GM21717 (cell line): ENCODE data around the gene KCNK18.

ENCODE experiments used
- ATAC-seq: cut with Tn5 transposase; IDR thresholded peaks from one replicate; pipeline ENCODE4 v1.9.1; 2021; ENCODE audit warnings: mild to moderate bottlenecking, moderate library complexity; ENCODE audit not compliant: unreplicated experiment

The KCNK18 gene

DNA sequence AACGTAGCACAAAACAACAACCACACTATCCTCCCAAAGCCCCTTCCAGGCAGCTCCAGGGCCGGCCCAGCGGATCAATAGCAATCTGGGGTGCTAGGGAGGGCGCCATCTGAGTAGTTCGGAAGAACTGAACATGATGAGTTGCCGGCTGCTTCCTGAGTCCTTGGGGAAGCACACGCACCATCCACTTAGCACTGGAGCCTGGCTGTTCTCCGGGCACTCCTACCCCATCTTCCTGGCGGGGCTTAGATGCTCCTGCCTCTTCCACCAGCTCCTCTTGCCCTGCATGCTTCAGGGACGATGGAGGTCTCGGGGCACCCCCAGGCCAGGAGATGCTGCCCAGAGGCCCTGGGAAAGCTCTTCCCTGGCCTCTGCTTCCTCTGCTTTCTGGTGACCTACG is at the start of gene KCNK18:
TSS of gene KCNK18 (plus strand) at position 301 of the 400 bp plus-strand sequence. CDS start at position 301, 0 bp downstream.
- ATAC-seq: no peak

DNA sequence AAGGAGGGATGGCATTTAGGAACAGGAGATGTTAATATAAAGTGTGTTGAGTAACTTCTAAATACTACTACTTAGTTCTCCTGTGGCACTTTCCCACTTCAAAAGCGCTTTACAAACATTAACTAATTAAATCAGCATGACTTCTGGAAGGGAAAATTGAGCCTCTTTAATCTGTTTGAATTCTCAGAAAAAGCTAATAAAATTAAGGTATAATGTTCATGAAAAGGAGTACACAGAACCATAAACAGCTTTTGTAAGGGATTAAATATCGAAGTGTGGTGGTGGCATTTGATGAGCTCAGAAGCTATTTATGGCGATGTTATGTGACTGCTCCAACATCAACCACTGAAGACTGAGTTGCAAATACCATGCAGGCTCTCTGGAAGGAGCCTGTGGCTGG is 49.0 kb upstream of the KCNK18 start:
- no peak for ATAC-seq

GRCh38 chr10:117152668-117153067 is 44.6 kb upstream of the KCNK18 start:
- no peak for ATAC-seq

- no peak for ATAC-seq
These were observed 39.0 kb upstream of the KCNK18 start for GRCh38 chr10:117158297-117158696.

- ATAC-seq: no peak
These were observed 37.9 kb upstream of the KCNK18 start for GRCh38 chr10:117159390-117159789.

GRCh38 chr10:117160567-117160966 is 36.7 kb upstream of the KCNK18 start:
- no peak for ATAC-seq

GRCh38 chr10:117161386-117162033 is 35.8 kb upstream of the KCNK18 start:
- ATAC-seq: no peak

GRCh38 chr10:117162093-117163060 is 34.9 kb upstream of the KCNK18 start:
- ATAC-seq: no peak

- ATAC-seq: no peak
These were observed 34.0 kb upstream of the KCNK18 start for GRCh38 chr10:117163061-117163953.

DNA sequence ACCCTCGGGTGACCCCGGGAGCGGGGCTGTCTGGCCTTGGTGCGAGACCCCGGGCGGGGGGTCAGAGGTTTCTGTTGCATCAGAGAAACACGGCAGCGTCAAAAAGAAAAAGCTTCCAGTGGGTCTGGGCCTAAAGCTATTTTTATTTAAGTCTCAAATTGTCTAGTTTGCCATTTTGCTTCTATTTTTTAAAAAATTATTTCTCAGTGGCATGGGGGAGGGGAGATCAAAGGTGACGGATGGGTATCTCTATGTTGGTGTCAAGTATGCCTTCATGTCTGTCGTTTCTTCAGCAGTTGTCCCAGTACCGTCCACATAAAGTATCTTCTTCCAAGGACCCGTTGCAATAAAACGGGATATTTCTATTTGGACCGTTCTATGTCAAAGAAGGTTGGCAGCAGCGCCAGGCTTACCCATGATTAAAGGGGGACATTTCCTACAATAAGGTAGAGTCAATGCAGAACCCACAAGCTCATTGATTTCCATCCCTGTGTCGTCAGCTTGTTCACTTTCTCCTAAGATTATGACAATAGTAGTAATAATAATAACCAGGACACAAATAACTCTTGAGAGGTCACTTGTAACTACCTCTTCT is 33.2 kb upstream of the KCNK18 start:
- ATAC-seq: no peak

GRCh38 chr10:117164592-117165537 is 32.4 kb upstream of the KCNK18 start:
- no peak for ATAC-seq

DNA sequence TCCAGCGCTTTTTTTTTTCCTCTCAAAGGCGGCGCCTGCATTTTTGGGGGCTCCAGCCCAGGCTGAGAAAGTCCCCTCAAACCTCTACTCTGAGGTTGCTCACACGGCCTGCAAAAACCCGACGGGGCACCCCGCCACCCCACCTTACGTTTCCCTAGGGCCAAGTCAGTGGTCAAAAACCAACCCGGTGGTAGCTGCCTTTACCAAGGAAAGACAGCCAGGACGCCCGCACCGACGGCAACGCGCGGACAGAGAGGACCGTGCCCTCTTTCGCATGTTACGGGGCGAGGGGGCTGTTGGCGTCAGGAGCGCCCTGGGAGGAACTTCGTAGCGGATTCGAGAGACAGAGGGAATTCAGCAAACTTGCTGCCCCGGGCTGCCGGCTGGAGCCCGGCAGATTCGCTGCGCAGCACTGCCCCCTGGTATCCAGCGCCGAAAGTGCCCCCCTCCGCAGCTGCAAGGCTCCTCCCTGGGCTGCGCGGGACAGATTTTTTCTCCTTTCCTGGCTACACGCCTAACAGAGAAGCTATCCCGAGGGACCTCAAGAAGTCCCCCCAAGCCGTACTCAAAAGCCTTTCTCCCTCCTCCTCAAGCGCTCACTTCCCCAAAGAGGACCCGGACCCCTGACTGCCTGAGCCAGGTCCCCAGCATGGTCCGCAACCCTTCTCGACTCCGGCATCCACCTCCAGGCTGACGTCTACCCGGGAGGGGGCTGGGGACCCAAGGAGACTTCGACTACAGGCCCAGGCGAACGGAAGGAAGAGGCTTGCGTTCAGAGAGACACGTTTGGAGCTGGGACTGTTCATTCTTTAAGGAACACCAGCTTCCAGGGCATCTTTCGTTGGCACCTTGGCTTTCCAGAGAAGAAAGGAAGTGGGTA is 31.5 kb upstream of the KCNK18 start:
- ATAC-seq: no peak

- no peak for ATAC-seq
These were observed 30.6 kb upstream of the KCNK18 start for GRCh38 chr10:117166418-117167345.

GRCh38 chr10:117167346-117167788 is 29.9 kb upstream of the KCNK18 start:
- ATAC-seq: no peak

DNA sequence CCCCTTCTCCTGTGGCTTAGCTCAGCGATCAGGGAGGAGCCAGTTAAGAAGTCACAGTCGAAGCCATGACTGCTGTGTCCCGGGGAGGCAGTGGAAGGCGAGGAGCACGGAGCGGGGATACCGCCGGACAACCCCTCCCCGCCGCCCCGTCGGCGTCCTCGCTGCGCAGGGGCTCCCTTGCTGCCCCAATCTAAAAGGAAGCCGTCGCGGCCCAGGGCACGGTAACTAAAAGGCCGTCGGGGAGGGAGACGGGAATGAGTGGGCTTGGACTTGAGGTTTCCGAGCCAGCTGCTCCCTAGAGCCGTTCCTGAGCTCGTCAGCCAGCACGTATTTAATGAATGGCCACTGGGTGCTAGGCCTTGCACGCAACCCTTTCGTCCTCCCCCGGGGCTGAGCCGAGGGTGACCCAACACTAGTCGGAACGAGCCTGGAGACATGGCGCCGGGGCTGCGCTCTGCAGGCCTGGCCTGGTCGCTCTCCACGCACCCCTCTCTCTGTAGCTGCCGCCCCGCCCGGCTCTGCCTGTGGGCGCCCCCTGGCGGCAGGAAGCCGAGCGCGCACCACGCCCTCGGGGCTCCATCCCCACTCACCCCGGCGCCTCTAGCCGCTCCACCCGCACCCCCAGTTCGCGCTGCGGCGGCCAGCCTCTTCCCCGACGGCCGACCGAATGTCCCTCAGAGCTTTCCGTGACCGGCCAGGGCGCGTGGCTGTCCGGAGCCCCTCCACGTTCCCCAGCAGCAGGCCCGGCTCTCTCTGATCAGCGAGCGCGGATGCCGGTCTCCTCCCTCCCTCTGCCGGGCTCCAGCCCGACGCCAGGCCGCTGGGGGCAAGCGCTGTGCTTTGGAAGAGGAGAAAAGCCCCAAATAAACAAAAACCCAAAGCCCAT is 29.3 kb upstream of the KCNK18 start:
- peak; percentile 89 for ATAC-seq

DNA sequence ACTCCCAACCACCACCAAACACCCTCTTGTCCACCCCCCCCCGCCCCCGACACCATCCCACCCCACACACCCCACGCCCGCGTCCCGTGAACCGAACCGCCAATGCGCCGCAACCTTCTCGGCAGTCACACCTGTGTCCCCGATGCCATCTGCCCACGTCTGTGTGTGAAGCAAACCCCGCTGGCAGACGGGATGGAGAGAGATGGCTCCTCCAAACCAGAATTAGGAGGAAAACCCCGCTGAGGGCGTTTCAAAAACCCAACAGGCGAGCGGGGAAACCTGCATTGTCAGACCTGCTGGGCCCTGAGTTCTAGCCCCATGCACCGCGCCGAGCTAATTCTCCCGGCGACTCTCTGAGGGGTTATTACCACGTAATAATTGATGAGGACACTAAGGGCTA is 28.6 kb upstream of the KCNK18 start:
- ATAC-seq: no peak
